BLaER1 (cell line): ENCODE measurements around the gene LINC01488.

Experiments
- H3K27ac ChIP-seq: shearing (Covaris generic); formaldehyde crosslinking; 2 replicates; pipeline ENCODE4 v1.8.1; 2022
- H3K27me3 ChIP-seq: shearing (Covaris generic); formaldehyde crosslinking; 2 replicates; pipeline ENCODE4 v1.8.1; 2022
- H3K36me3 ChIP-seq: shearing (Covaris generic); formaldehyde crosslinking; 2 replicates; pipeline ENCODE4 v1.8.1; 2022
- H3K4me1 ChIP-seq: shearing (Covaris generic); formaldehyde crosslinking; 2 replicates; pipeline ENCODE4 v1.8.1; 2022
- H3K4me2 ChIP-seq: shearing (Covaris generic); formaldehyde crosslinking; 2 replicates; pipeline ENCODE4 v1.8.1; 2022
- H3K4me3 ChIP-seq: shearing (Covaris generic); formaldehyde crosslinking; 2 replicates; pipeline ENCODE4 v1.8.1; 2022
- H3K9ac ChIP-seq: shearing (Covaris generic); formaldehyde crosslinking; 2 replicates; pipeline ENCODE4 v1.8.1; 2022
- H3K9me3 ChIP-seq: shearing (Covaris generic); formaldehyde crosslinking; 2 replicates; pipeline ENCODE4 v1.8.1; 2022
- H4K20me1 ChIP-seq: shearing (Covaris generic); formaldehyde crosslinking; 2 replicates; pipeline ENCODE4 v1.8.1; 2022
- Cebpa-rat ChIP-seq: shearing (Covaris generic); IDR thresholded peaks from 2 replicates; pipeline ENCODE4 v1.8.1; 2022

LINC01488 gene

DNA sequence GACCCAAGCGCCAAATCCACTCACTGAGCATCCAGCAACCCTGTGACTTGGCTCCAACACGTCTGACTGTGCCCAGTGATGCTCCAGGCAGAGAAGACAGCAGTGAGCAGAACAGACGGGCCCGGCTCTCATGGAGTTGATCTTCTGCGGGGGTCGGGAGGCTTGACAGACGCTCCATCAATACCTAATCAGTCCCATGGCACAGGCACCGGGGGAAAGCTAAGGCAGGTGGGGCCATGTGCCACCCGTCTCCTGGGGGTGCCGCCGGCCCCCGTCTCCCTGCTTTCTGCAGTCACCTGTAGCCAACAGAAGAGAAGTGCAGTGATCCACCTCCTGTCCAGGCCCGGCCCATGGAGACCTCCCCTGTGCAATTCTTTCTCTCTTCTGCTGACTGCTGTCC is 47.5 kb downstream of the LINC01488 start:
- Histone ChIP-seq H3K9ac (no peak overlapping the region), H3K4me3 (no peak overlapping the region), H3K36me3 (no peaks in the 10 kb centered on the region), H3K27ac (no peak overlapping the region), H3K27me3 (no peaks in the 10 kb centered on the region), H4K20me1 (no peaks in the 10 kb centered on the region), H3K4me2 (peak overlapping the region; percentile 94; the same call in 1 of the 2 replicates), H3K9me3 (no peaks in the 10 kb centered on the region), H3K4me1 (peaks cover 63% of the 10 kb centered on the region)
- no peak for TF ChIP-seq Cebpa-rat

DNA sequence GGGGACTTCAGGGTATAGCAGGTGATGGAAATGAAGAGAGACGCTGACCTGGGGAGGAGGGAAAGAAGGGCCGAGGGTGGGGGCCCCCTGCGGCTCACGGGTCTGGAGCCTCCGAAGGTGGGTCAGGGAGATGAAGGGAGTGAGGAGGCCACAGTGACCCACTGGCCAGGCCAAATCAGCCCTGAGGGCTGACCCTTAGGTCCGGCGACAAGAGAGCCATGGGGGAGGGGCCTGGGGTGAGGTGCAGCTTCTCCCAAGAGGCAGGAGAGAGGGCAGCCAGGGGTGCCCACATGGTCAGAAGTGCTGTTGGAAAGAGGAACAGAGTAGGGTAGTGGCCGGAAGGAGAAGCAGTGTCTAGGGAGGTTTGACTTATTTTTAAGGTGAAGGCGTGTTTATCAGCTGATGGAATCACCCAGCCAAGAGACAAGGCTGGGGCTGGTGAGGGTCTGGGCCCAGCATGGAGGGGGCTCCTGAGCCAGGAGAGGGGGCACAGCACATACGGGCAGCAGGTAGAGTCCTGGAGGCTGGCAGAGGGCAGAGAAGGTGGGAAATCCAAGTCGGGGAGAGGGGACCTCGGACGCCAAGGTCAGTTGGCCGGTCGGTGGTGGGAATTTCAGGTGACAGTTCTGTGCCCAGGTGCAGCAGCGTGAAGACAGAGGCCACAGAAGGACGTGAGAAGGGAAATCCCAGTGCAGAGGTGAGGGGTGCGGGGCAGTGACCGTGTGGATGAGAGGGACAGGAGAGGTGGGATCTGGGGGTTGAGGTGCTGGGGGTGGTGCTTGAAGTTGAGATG is 49.0 kb downstream of the LINC01488 start:
- Histone ChIP-seq H3K9ac (peak overlapping the region; percentile 65), H3K27me3 (no peaks in the 10 kb centered on the region), H3K4me1 (peaks cover 63% of the 10 kb centered on the region), H3K4me2 (peak overlapping the region; percentile 94), H3K36me3 (no peaks in the 10 kb centered on the region), H3K9me3 (no peaks in the 10 kb centered on the region), H4K20me1 (no peaks in the 10 kb centered on the region), H3K4me3 (peak overlapping the region; percentile 47), H3K27ac (peak overlapping the region; percentile 83)
- TF ChIP-seq Cebpa-rat, result no peak

DNA sequence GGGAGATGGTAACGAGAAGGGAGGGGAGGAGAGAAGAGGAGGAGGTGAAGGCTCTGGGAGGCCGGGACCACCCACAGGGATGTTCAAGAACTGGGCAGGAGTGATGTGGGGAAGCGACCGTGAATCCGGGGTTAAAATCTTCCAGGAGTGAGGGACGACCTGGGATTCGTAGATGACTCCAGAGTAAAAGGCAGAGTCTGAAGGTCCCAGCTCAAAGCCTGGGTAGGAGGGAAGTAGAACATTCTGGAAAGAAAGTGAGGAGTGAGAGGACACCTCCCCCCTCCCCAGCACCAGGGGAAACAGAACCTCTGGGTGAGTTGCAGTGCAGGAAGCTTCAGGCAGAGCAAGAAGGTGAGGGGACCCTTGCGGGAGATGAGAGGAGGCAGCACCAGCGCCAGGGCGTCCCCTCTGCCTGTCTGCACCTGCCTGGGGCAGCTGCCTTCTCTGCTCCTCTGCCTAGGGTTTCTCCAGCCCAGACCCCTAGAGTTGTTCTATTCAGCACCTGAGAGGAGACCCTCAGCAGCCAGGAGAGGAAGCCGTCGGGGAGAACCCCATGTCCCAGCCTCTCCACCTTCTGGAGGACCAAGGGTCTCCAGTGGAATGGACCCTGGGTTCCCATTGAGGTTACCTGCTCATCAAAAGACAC is 49.7 kb downstream of the LINC01488 start:
- Histone ChIP-seq H3K4me2 (peak overlapping the region; percentile 94), H3K9ac (peak overlapping the region; percentile 65; the same call in 1 of the 2 replicates), H3K4me3 (peak overlapping the region; percentile 47), H4K20me1 (no peaks in the 10 kb centered on the region), H3K36me3 (no peaks in the 10 kb centered on the region), H3K27ac (peak overlapping the region; percentile 83), H3K4me1 (peaks cover 63% of the 10 kb centered on the region), H3K27me3 (no peaks in the 10 kb centered on the region), H3K9me3 (no peaks in the 10 kb centered on the region)
- no peak for TF ChIP-seq Cebpa-rat

DNA sequence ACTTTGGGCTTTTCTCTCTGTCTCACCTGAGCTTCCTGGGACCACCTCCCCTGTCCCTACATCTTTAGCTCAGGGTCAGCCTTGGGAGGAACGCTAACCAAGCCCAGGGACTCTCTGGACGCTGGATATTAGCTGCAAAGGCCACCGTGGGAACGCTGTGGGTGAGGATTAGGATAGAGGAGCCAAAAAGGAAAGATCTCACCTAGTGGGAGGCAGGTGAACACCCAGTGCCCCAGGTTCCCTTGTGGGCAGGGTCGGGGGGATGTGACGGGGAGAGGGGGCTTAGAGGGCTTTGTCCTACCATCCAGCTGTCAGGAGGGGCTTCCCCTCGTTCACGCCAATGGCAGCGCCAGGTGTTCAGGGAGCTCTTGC is 50.2 kb downstream of the LINC01488 start:
- Histone ChIP-seq H3K27me3 (no peaks in the 10 kb centered on the region), H3K27ac (peak overlapping the region; percentile 83), H3K4me2 (peak overlapping the region; percentile 94), H3K4me3 (peak overlapping the region; percentile 13; the same call in 1 of the 2 replicates), H3K36me3 (no peaks in the 10 kb centered on the region), H3K9ac (0 out of 2 replicates have a peak overlapping the region, but pooled peaks have one; percentile 65), H4K20me1 (no peaks in the 10 kb centered on the region), H3K4me1 (peaks cover 63% of the 10 kb centered on the region), H3K9me3 (no peaks in the 10 kb centered on the region)
- no peak for TF ChIP-seq Cebpa-rat

DNA sequence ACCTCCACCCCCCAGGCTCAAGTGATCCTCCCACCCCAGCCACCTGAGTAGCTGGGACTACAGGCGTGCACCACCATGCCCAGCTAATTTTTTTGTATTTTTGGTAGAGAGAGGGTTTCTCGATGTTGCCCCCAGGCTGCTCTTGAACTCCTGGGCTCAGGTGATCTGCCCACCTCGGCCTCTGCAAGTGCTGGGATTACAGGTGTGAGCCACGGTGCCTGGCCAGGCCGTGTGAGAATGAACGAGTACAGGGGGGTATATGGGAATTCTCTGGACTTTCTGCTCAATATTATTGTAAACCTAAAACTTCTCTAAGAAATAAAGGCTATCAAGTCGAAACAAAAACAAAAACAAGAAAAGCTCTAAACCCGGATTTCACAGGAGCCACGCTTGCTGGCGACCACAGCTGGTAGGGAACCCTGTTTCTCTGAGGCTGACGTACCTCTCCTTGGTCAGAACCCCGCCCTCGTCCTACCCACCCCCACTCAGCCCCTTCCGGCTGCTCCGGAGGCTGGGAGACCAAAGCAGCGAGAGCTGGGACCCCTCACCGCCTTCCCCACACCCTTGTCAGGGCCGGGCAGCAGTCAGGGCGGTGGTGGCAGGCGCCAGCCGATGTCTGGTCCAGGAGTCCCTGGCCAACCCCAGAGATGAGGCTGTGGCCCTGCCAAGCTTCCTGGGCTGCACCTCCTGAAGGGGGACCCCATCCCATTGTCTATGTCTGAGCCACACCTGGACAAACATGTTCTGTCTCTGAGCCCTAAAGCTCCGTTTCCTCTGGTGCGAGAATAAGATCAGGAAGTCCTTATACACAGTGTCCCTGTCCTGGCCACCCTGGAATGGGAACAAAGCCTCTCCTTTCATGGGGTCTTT is 52.1 kb downstream of the LINC01488 start:
- Histone ChIP-seq H3K36me3 (no peaks in the 10 kb centered on the region), H3K9ac (no peak overlapping the region), H3K9me3 (no peaks in the 10 kb centered on the region), H3K4me3 (no peak overlapping the region), H4K20me1 (no peaks in the 10 kb centered on the region), H3K4me1 (peaks cover 70% of the 10 kb centered on the region), H3K27me3 (no peaks in the 10 kb centered on the region), H3K27ac (peak overlapping the region; percentile 30; the same call in 1 of the 2 replicates), H3K4me2 (peak overlapping the region; percentile 78)
- no peak for TF ChIP-seq Cebpa-rat

DNA sequence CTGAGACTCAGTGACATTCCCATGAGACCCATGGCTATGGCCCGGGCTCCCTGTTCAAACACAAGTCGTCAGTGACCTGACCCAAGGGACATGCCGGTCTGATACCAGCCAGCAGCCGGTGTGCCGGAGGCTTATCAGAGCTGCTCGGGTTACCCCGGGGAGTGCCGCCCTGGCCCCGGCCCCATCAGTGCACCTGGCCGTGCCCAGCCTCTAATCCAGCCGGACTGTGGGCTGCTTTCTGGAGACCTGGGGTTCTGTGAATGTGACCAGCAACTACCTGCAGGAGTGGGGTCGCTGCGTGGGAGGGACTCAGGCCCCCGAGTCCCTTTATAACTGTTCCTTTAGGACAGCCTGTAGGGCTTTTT is 52.7 kb downstream of the LINC01488 start:
- no peak overlapping the region for H3K9ac ChIP-seq
- no peaks in the 10 kb centered on the region for H3K9me3 ChIP-seq
- H3K4me3 ChIP-seq, result no peak overlapping the region
- H3K4me1 ChIP-seq, result peaks cover 72% of the 10 kb centered on the region
- H4K20me1 ChIP-seq, result no peaks in the 10 kb centered on the region
- H3K36me3 ChIP-seq, result no peaks in the 10 kb centered on the region
- H3K27me3 ChIP-seq, result no peaks in the 10 kb centered on the region
- TF ChIP-seq Cebpa-rat, result no peak
- peak overlapping the region; percentile 30; the same call in 1 of the 2 replicates for H3K27ac ChIP-seq
- H3K4me2 ChIP-seq, result peak overlapping the region; percentile 78

DNA sequence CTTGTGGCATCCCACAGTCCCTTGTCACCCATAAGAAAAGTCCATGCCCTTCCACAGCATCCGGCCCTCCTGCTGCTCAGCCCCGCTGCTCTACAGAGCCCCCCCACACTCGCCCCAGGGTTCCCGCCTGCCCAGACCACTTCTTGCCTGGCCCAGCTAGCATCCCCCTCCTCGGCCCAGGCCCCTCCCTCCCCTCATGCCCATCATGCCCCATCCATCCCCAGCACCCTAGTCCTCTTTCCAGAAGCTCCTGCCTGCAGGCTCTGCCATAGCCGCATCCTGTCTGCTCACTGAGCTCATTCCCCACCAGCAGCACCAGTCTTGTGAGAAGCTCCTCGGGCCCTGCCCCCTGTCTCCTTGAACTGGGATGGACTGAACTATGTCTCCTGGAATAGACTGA is 54.4 kb downstream of the LINC01488 start:
- Histone ChIP-seq H3K9ac (no peak overlapping the region), H3K36me3 (no peaks in the 10 kb centered on the region), H3K9me3 (no peaks in the 10 kb centered on the region), H3K27me3 (no peaks in the 10 kb centered on the region), H3K27ac (no peak overlapping the region), H3K4me2 (no peak overlapping the region), H3K4me3 (no peak overlapping the region), H3K4me1 (peaks cover 72% of the 10 kb centered on the region), H4K20me1 (no peaks in the 10 kb centered on the region)
- no peak for TF ChIP-seq Cebpa-rat

DNA sequence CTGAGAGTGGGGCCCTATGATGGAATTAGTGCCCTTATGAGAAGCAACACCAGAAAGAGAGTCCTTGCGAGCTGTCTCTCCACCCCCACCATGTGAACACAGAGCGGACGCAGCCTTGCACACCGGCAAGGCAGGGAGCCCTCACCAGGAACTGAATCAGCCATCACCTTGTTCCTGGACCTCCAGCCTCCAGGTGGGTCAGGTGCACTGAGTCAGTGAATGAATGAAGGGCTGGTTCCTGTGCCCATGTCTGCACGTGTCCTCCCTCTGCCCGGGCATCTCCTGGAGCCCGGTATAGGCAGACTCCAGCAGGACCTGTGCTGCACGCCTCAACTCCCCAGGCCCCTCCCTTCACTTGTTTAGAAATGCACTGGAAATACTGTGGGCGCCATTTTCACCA is 54.9 kb downstream of the LINC01488 start:
- Histone ChIP-seq H4K20me1 (no peaks in the 10 kb centered on the region), H3K36me3 (no peaks in the 10 kb centered on the region), H3K27me3 (no peaks in the 10 kb centered on the region), H3K9me3 (no peaks in the 10 kb centered on the region), H3K9ac (no peak overlapping the region), H3K4me3 (no peak overlapping the region), H3K4me1 (peaks cover 72% of the 10 kb centered on the region), H3K4me2 (no peak overlapping the region), H3K27ac (no peak overlapping the region)
- no peak for TF ChIP-seq Cebpa-rat

DNA sequence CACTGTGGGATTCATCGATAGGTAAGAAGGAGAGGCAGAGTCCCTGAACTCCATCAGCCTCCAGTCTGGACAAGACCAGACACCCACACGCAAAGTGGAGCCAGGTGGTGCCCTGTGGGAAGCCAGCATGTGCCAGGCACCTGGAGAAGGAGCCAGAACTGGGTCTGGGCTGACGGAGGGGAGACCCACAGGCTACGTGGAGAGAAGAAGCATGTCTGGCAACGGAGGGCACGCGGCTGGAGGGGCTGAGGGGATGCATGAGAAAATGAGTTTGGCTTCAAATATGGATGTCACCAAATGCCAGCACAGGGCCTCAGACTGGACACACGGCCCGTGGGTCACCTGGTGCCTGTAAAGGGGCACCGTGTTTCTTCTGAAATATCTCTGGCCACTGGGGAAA is 55.7 kb downstream of the LINC01488 start:
- Histone ChIP-seq H4K20me1 (no peaks in the 10 kb centered on the region), H3K4me3 (no peak overlapping the region), H3K4me1 (peaks cover 69% of the 10 kb centered on the region), H3K27ac (no peak overlapping the region), H3K36me3 (no peaks in the 10 kb centered on the region), H3K27me3 (no peaks in the 10 kb centered on the region), H3K9me3 (no peaks in the 10 kb centered on the region), H3K4me2 (no peak overlapping the region), H3K9ac (no peak overlapping the region)
- no peak for TF ChIP-seq Cebpa-rat
